Measurements from ENCODE around the gene LY6G6D.

DNA sequence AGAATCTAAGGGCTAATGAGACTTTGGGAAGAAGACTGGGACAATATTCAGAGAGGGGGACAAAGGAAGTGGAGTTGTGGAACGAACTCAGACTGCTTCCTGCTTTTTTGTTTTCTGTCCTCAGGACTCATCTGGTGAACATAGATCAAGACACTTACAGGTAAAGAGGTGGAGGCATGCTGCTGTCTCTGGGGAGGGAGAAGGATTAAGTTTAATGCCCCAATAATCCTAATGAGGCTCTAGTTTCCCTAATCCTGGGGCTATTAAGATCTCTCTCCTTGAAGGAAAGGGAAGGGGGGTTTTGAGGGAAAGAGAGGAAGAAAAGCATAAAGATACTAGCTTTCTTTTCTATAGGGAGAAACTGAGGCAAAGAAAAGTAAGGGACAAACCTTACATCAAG, 29.3 kb downstream of the LY6G6D start:
- TF ChIP-seq, protein P1, sequence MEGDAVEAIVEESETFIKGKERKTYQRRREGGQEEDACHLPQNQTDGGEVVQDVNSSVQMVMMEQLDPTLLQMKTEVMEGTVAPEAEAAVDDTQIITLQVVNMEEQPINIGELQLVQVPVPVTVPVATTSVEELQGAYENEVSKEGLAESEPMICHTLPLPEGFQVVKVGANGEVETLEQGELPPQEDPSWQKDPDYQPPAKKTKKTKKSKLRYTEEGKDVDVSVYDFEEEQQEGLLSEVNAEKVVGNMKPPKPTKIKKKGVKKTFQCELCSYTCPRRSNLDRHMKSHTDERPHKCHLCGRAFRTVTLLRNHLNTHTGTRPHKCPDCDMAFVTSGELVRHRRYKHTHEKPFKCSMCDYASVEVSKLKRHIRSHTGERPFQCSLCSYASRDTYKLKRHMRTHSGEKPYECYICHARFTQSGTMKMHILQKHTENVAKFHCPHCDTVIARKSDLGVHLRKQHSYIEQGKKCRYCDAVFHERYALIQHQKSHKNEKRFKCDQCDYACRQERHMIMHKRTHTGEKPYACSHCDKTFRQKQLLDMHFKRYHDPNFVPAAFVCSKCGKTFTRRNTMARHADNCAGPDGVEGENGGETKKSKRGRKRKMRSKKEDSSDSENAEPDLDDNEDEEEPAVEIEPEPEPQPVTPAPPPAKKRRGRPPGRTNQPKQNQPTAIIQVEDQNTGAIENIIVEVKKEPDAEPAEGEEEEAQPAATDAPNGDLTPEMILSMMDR (IDR thresholded peaks at IDR 0.05; ENCODE audit: low read depth, low read length, poor library complexity, severe bottlenecking) = no peak
- no peak for TF ChIP-seq EZH2phosphoT487 (IDR thresholded peaks at IDR 0.05; ENCODE audit: borderline replicate concordance, low read length)
